NOMO-1 (cell line): Measurements from ENCODE around the gene CAMK2N2.

Experiments used
- DNase-seq, 2 experiments: peaks; one replicate each; lab custom pipeline; 2025; ENCODE audit not compliant: unreplicated experiment in 2 of 2; lab: John Stamatoyannopoulos, UW

The CAMK2N2 gene

GRCh38 chr3:184261270-184261853 lies at the start of gene CAMK2N2:
TSS of gene CAMK2N2 (minus strand) at chr3:184261553. CDS start at chr3:184261285, 268 bp downstream.
- DNase-seq, result no peak

GRCh38 chr3:184308744-184309143 lies 47.4 kb upstream of the CAMK2N2 start:
- DNase-seq, result no peak

DNA sequence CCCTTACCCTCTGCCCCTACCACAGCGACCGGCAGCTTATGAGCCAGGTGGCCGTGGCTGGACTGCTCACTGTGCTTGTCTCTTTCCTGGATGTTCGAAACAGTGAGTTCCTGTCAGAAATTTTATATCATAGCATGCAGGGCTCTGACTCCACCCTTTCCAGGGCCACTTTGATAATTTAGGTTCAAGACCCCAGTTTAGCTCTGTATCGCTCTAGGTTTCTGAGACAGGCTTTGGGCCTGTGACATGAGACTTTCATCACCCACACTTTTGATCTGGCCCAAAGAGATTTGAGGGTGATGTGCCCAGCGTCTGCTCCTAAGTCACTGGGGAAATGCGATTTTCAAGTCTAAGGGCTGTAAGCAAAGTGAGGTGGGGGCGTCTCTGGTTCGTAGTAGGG lies 46.6 kb upstream of the CAMK2N2 start:
- DNase-seq, result no peak

DNA sequence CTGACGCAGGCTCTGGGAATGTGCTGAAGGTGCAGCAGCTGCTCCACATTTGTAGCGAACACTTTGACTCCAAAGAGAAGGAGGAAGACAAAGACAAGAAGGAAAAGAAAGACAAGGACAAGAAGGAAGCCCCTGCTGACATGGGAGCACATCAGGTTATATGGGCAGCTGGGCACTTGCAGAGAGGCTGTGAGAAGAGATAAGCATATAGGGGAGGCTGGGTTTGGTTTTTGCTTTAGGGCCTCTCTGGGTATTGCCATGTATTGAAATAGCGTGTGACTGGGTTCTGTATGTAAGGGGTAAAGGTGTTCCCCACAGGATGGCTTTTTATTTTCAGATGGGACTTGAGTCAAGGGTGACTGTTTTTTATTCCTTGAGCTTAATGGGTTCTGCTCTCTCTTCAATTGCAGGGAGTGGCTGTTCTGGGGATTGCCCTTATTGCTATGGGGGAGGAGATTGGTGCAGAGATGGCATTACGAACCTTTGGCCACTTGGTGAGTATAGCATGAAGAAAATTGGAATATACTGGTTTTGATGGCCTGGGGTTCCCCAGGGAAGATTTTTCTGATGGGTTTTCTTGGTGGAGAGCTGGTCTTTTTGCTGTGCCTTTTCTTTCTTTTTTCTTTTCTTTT lies 45.1 kb upstream of the CAMK2N2 start:
- DNase-seq, result no peak

- DNase-seq, result no peak
These were observed 44.2 kb upstream of the CAMK2N2 start for GRCh38 chr3:184305577-184305976.

- no peak for DNase-seq
These were observed 39.0 kb upstream of the CAMK2N2 start for GRCh38 chr3:184300378-184300720.

DNA sequence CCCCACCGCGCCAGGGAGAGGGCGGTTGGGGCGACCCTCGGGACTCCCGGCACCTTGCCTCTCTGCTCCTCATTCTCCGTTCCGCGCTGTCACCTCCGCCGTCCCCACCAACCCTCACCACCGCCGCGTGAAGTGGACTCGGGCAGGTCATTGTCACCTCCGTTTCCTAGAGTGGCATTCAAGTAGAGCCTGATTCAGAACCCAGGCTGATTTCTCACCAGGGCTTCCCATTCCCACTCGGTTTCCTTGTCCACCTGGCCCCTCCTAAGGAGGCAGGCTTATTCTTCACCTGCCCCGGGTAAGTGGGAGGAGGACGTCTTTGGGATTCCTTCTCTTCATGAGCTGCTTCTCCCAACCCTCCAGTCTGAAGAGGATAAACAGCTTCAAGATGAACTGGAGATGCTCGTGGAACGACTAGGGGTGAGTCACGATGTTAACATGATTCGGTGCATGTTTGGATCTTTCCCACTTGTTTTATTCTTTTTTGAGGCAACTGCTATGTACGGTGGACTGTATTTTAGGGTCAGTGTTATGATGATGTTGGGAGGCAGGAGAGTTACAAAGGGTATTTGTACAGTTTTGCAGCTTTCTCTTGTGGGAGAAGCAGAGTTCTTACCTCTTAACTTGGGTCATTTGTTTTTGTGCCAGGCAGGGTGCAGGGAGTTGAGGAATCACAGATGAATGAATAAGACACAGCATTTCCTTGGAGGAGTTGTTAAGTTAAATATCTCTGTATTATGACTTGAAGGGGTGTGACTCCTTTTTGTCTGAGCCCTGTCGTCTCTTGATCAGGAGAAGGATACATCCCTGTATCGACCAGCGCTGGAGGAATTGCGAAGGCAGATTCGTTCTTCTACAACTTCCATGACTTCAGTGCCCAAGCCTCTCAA lies 38.4 kb upstream of the CAMK2N2 start:
- DNase-seq, result no peak

- peak; percentile 98 to 99 for DNase-seq
These were observed 37.6 kb upstream of the CAMK2N2 start, which contains the start of gene PSMD2 for GRCh38 chr3:184298759-184299487. TSS of gene PSMD2 (plus strand) at chr3:184299241. CDS start at chr3:184299267, 26 bp downstream.

GRCh38 chr3:184296616-184297015 lies 35.3 kb upstream of the CAMK2N2 start:
- DNase-seq, result no peak

DNA sequence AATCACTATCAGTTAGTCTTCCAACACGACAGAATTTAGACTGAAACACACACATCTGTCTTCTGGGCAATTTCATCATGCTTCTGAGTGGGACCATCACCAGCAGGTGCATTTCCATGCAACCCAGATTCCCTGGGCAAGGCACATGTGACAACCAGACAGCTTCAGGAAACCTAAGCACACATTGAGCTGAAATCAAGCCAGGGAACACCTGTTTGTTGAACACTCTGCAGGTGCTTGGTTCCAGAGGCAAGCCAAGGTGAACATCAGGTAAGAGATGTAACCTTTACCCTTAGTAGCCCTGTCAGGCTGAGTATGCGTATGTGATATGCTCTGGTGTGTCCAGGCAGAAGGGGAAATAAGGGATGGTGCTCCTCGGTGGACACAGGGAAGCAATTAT lies 34.4 kb upstream of the CAMK2N2 start:
- DNase-seq, result no peak

DNA sequence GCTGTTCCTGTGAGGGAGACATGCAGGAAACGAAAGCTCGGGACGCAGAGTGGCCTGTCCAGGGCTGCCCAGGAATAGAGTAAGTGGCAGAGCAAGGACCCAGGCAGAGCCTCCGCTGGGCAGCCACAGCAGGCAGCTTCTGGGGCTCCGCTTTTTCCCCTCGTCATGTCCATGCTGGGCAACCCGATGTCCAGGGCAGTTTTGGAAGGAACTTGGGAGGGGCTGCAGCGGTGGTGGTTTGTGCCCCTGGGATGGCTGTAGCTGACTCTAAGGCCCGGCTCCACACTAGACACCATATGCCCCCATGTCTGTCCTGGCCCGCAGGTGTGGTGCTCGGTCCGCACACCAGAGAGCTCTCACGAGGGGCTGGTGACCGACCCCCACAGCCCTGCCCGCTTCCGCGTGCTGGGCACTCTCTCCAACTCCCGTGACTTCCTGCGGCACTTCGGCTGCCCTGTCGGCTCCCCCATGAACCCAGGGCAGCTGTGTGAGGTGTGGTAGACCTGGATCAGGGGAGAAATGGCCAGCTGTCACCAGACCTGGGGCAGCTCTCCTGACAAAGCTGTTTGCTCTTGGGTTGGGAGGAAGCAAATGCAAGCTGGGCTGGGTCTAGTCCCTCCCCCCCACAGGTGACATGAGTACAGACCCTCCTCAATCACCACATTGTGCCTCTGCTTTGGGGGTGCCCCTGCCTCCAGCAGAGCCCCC lies 30.5 kb upstream of the CAMK2N2 start:
- DNase-seq, result no peak

GRCh38 chr3:184291044-184291737 lies 29.8 kb upstream of the CAMK2N2 start:
- no peak for DNase-seq

- DNase-seq, result no peak
These were observed 29.0 kb upstream of the CAMK2N2 start for GRCh38 chr3:184290331-184290730.

- peak; percentile 58 to 79 for DNase-seq
These were observed 28.1 kb upstream of the CAMK2N2 start for GRCh38 chr3:184289426-184289938.

- DNase-seq, result peak; percentile 64 to 66
These were observed 23.3 kb upstream of the CAMK2N2 start for GRCh38 chr3:184284696-184285095.

DNA sequence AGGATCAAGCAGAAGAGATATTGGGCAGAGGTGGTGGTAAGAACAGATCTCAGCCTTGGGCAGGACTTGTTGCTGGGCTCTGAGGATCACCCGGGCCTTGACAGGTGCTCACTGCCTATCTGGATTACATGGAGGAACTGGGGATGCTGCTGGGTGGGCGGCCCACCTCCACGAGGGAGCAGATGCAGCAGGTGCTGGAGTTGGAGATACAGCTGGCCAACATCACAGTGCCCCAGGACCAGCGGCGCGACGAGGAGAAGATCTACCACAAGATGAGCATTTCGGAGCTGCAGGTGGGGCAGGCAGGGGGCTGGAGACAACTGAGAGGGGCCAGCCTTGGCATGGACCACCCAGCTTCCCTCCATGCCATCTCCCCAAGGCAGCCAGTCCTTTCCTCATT lies 22.3 kb upstream of the CAMK2N2 start:
- no peak for DNase-seq

DNA sequence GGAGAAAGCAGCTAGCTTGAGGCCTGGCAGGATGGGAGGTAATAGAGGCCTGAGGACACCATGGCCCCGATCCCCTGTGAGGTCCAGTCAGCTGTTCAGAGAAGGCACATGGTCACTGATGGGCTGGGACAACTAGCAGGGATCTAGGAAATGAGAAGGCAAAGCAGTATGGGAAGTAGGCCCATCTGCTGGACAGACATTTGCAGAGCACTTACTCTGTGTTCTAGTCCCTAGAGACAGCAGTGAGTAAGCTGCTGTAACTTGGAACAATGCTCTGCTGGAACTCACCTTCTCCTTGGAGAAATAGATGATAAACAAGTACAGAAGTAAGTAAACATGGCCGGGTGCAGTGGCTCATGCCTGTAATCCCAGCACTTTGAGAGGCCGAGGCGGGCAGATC lies 21.6 kb upstream of the CAMK2N2 start:
- DNase-seq, result no peak

- no peak for DNase-seq
These were observed 16.0 kb upstream of the CAMK2N2 start for GRCh38 chr3:184277366-184277765.
